ENCODE measurements around the gene AGPS.
A peak's percentile ranks its signal among the peaks of the same experiment; 100 is the strongest.
"Not testable (repeated sequence)": the region's sequence is repeated elsewhere in the genome, so short reads cannot be mapped to it uniquely, and the experiment has no call there.

AGPS gene

DNA sequence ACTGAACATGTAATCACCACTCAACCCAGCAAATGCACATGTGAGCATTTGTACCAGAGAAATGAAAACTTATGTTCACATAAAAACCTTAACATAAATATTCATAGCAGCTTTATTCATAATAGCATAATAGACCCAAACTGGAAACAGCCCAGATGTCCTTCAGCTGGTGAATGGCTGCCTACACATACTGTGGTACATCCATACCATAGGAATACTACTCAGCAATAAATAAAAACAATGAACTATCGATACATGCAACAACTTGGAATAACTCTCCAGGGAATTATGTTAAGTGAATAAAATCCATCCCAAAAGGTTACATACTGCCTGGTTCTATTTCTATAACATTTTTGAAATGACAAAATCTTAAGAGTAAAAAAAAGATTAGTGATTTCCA is 140.0 kb downstream of the AGPS start:
- no peak for DNase-seq

DNA sequence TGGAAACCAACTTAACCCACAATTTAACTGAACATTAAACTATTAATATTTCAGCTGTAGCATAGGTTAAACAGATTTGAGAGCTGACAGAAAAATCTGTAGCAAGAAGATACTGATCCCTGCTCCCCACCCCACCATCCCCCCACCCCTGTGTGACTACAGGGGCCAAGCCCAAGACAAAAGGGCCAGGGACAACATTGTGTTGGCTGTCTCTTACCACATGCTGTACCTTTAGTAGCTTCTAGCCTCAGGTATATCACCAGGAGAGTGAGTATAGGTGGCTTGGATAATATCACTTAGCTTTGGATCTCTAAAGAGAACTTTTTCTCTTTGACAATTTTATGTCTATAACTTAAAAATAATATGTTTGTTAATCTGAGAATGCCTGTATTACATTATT is 140.7 kb downstream of the AGPS start:
- DNase-seq = no peak

DNA sequence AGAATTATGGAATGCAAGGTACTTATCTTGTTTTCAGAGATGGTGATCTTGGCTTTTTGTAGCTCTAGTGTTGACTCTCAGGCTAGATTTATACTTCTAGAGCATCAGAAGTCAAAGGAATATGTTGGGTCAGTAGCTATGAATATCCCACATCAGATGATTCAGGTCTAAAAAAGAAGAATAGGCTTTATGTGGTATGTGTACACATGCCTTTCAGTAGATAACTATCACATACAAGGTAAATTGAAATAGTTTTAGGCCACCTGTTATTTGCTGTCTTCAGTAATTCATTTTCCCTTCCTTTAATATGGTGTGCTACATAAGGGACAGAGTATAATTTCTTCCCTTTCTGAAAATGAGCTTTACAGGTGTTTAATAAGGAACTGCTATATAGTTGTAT is 142.4 kb downstream of the AGPS start:
- DNase-seq = no peak

DNA sequence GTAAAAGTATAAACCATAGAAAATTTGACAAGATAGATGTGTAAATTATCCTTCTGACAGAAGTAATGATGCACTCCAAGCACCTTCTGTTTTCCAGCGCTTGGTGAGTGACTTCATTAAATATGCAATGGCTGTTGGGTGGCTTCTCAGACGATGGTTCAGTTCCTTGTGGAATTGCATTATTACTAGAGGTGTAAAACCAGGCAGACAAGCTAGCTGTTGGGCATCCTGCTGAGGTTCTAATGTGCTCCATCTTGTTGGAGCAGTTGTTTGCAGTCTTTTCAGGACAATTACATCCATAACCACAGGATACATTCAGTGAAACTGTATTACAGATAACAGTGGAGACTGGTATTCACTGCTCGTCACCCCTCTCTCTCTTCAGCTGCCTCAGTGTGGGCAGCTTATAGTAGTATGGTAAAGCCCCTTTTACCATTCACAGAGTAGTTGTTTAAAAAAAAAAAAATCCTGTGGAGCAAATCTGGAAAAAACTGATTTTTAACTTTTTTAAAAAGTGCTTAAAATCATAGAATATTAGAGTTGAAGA is 143.5 kb downstream of the AGPS start:
- DNase-seq = no peak

DNA sequence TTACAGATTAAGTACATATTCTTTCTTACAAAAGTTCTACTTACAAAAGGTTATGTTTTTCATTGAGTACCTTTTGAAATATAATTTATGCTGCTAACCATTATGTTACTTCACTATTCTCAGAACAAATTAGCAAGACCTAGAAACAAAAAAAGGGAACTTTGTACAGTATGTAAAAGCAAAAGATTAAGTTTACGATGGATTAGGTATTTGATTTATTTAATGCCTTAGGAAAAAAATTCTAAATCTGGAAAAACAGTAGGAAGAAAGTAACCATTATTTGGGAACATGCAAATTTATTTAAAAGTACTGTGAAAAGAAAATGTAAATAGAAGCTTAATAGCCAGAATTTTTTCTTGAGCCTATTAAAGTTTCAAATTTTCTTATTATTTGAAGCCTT is 144.6 kb downstream of the AGPS start:
- DNase-seq = no peak

DNA sequence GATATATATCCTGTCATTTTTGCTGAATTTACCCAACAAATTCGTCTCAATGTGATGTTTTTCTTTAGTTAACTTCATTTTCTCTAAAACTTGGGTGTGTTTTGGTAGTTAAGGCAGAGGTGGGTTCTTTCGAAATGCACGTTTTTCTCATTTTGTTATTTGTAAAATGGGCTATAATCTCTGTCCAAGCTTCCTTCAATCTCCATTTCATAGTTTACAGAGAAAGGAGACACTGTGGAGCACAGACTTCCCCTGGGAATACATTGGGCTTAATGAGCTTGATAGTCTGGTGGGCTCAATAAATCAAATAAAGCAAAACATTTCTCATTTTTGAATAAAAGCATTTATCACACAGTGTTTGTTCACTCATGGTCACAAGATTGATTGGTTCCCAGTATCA is 145.1 kb downstream of the AGPS start:
- no peak for DNase-seq

DNA sequence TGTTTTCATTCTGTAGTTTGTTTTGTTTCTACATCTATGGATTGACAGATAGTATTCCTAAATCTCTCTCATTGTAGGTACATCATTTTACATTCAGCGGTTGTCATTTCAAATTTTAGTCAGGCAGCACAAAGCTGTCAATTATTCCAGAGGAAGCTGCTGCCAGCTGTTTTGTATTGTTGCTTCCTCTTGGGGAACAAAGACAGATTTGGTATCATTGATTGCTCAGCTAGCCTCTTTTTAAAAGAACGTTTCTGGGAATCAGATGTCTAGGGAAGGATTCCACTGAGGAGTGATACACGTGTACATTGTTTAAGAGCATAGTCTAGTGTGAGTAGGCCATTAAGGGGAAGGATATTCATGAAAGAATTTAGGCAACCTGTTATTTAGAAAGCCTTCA is 145.8 kb downstream of the AGPS start:
- no peak for DNase-seq

DNA sequence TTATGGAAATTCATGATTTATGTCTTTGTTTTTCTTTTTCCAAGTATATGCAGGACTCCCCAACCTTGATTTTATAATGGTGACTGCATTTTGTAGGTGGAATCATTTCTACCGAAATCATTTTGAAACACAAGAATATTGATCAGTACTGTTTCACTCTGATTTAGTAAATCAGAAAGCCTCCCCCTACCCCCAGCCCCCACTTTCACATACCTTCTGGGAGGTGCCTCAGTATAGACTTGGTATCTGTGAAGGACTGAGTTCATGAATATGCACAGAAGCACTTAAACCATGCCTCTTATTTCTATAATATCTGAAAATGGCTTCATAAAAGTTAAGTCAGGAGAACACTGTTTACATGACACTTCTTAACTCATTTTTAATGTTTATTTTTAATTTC is 147.7 kb downstream of the AGPS start:
- no peak for DNase-seq

DNA sequence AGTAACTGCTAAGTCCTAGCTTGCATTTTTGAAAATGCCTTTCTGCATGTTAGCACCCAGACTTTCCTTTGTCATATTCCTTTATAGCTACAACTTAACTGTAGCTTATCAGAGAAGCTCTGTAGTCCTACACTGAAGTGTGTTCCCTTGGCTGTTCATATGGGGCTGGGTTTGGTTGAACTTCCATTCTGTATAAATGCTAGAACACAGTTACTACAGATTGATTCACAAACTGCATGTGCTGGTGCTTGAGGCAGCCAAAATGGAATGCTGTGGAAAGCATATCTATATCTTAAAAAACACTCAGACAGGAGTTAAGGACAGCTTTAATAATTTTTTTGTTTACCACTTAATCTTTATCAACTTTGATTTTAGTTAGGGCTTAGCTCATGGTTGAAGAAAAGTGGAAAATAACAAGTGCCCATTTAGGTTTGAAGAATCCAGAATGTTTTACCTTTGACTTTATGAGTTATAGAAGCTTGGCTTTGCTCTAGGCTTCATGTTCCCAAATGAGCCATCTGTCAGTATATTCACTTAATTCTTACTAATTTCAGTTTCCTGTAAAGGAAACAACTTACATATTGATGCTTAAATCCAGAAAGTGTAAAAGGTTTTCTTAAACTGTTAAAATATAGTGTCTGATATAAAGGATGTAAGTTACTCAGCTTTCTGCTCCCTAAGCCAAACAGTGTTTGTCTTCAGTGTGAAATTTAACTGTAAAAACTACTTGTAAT is 148.9 kb downstream of the AGPS start:
- DNase-seq = no peak

DNA sequence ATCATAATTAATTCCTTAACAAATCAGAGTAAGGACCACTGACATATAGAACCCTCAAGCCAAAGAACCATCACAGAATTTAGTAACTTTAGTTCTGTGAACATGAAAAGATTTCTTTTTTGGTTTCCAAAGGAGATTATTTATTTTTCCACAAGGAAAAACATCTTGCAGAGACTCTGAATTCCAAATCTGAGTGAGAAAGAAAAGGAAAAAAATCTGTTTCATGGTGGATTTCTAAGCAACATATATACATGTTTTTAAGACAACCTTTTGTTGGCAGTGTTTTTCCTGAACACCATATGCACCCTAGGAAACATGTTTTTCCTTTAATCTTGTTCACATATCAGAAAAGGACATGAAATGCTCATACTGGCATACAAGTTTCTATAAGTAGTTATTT is 149.8 kb downstream of the AGPS start:
- no peak for DNase-seq

DNA sequence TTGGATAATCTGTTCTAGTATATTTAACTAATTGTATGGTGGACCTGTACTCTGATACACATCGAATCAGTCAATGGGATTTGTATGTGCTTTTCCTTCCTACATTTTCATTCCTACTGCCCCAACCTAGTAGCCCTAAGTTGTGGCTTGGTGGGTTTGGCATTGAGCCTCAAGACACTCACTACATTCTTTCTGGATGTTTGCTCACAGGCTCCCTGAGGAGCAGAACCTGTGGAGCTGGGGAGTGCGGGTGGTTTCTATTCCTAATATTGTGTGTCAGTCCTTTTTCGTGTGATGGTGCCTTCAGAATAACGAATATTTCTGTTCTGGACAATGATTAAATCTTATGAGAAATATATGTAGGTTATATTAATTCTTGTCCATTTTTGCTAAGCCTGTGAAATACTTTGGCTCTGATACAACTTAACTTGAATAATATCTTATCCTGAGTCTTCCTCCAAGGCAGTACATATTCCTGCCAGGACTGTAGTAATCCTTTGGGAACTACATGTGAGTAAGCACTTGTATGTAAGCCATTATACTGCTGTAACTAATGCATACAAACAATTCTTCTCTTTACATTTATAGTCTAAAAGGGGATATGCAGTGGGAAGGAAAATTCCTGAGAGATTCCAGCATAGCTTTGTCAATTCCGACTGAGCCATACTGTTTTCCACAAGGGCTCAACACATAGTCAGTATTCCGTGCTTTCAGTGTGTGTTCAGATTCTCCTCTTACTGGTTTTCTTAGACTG is 150.6 kb downstream of the AGPS start:
- DNase-seq = no peak

DNA sequence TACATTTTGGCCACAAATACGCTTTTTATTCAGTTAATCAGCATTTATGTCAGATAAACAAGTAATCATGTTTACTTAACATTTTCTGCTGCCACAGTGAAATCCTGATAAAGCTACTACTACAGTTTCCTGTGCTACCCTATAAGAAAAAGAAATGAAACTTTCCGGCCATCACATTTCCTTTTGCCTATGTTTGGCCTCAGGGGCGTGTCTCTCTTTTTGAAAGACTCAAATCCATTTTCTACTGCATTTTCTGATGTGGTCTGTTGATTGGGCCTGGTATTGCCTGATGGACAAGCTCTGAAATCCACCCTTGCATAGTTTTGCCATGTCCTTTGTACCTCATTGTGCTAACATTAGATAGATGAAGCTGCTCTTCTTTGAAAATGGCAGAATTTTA is 152.6 kb downstream of the AGPS start:
- DNase-seq = no peak

DNA sequence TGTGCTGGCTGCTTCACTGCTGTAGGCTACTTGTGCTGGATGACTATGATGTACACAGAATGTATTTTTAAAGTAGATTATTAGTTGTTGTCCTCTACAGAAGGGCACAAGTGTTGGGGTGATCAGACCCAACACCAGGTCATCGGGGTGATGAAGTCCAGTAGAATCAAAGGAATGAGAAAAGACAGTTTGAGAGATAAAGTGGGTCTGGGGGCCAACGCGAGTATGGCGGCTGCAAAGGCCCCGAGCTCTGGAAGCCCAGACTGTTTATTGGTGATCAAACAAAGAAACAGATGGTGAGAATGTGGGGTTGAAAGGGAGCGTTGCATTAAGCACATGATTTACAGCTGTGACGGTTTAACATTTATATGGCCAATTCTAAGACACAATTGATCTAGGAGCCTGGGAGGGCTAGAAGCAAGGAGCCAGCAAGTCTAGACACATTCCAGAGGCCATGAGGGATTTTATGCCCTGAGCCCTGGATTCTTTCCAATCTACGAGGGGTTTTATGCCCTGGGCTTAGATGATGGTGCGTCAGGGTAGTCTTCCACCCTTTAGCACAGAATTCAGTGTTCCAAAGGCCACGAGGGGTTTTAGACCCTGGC is 153.5 kb downstream of the AGPS start:
- no peak for DNase-seq

DNA sequence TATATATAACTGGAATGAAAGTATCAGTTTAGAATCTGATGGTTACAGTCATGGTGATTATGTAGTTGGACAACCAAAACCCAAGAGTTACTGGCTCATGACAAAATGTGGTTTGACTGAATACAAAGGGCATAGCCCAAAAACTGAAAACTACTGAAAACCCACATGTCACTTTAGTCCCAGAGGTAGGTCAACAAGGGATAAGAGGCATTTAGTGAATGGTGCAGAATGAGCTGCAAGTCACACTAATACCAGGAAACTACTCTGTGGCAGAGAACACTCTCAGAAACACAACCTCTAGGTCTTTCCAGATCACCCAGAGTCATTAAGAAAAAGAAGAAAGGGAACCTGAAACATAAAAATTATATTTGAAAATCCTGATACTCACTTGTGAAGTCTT is 154.5 kb downstream of the AGPS start:
- DNase-seq = no peak

DNA sequence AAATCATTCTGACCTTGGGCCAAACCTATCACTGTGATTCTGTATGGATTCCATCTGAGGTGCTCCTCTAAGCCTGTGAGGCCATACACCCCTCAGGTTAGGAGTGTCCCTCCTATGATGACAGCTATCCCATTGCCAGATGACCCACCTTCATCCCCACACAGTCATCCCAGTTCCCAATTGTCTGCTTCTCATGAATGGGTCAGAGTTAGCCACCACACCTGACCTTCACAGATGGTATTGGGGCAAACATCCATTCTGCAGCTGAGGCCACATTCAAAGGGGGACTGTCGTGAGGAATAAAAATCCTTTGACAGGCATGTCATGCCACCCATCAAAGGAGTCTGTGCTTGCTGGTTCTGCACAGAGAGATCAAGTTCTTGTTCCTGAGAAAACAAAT is 155.2 kb downstream of the AGPS start:
- DNase-seq = no peak

DNA sequence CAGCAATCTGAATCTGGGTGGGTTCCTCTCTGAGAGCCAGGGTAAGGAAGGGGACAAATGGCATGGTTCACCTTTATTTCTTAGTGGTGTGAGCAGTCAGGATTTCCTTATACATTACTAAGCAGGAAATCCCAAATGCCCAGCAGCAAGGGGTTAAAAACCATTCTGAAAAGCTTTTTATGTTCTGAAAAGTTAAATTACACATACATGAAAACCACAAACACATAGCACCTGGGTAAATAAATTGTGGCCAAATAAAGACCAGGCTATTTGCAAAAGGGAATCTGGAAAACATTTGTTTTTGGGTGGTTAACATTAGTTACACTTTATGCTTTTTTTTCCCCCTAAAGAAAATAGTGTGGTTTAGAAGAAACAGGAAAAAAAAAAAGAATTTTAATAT is 156.1 kb downstream of the AGPS start:
- DNase-seq = no peak

DNA sequence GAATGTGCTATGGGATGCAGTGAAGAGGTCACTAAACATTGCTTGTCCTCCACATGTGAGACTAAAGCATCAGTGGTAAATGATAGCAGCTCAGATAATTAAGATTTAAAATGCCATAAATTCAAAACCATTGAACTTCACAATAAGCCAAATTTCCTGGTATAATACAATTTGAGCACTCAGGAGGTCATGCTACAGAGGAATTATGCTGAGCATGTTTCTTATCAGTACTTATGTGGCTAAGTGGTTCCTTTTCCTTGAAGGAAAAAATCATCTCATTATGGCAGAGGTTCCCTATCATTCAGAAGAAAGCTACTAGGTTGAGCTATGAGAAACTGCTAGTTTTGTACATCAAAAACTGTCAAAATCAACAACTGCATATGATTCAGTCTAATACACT is 156.6 kb downstream of the AGPS start:
- DNase-seq = peak; percentile 32

DNA sequence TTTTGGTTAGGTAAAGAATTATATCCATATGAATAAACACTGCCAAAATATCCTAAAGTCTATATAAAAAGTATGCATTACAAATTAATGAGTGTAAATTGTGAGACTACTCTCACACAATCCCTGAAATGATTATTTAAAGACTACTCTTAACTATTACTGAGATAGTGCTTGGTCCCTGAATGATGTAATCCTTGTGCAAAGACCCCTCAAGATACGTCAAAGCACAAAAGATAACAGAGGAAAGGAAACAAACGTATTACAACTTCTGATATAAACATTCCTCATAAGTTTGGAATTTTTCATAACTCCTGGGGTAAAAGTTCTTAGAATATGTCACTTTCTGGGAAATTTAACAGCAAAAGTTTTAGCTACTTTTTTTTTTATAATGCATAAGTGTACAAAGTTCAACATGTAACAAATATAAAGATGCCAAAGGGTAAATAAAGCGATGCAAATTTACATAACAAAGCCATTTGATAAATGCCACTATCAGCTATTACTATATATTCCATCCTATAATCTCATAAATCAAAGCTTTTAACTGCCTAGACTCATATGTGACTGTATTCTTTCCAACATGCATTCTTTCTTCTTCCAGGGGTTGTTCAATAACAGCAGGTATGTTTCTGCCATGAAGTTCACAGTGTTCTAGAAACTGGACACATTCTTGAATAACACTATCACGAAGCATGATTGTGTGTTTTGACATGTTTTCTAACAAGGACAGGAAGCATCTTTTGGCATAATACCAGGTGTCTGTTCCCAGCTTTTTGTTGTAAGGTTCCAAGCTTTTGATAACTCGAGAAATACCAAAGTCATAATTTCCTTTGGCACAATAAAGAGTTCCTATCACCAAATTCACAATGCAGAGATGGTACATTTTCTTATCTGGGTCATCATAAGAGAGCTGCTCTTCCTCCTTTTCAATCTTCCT is 158.0 kb downstream of the AGPS start:
- no peak for DNase-seq

DNA sequence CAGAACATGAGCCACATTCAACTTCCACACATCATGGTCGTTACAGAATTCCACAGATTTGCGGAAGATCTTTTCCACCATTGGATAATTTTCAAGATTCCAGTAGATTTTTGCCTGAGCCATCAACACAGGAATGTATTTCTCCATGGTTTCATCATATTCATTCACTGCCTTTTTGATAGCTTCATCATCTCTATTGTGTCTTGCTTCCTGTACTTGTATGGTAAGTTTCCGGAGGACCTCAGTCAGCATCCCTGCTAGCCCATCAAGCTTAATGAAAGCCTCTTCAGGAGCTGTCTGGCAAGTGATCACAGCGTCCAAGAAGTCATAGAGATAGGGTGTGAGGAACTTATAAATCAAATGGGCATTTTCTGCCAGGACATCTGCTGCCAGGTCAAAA is 158.8 kb downstream of the AGPS start:
- not testable (repeated sequence) for DNase-seq

DNA sequence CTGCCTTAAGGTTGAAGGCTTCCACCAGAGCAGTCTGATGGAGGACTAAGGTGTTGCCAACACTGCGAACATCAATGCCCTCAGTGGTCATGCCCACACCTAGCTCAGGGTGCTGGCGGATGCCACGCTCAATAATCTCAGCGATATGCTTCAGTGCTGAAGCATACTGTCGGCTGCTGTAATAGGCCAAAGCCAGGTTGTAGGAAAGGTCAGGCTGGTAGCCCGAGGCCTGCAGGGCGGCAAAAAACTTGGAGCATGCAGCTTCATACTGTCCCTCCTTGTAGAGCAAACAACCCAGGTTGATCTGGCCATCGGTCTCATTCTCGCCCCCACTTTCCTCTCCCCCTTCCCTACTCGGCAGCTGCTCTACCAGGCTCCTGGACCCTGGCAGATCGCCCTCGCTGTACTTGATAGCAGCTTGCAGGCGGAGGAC is 159.4 kb downstream of the AGPS start:
- peak; percentile 69 for DNase-seq

DNA sequence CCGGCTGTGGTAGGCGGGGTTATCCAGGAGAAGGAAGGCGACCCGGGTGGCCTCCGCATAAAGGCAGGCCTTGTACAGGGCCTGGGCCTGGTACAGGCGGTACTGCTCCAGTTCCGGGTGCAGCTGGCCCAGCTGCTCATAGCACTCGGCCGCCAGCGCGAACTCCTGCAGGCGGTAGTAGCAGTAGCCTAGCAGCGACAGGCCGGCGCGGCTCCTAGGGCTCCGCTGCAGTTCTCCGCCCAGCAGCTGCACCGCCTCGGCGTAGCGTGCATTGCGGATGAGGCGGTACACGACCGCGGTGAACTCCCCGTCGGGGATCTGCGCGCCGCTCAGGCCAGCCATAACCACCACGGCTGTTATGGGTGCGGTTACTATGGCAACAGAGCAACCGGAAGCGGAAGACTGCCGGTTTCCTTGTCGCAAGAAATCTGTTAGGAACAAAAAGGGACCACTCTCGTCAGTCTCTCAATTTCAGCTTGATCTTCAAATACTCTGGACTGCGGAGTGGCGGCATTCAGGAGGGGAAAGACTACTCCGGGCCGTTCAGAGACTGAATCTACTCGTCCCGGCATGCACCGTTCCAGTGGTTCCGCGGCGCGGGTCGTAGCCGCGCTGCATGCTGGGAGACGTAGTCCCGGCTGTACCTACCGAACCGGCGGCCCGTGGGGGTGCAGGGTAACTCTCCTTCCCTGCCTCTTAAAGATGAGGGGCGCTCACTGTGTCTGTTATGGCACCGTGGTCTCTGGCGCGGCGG is 160.0 kb downstream of the AGPS start:
- peak; percentile 94 for DNase-seq

All from DMS79 treated with DMSO at 0.1 percent for 48 hours (cell line).